Panc1 (cell line): Measurements from ENCODE around the gene SLC6A2. TPM values are rescaled to one million over a fixed set of nuclear protein-coding genes. Genes with fewer than 3 reads are reported as not detected.

Source experiments
- ATAC-seq: fragments of 200-7000 bp; cut with Tn5 transposase; 2 replicates; pipeline ENCODE4 v1.9.1; 2020; ENCODE audit warnings: mild to moderate bottlenecking, moderate library complexity
- BruUV-seq: library from RNA; stranded (reverse); fragments of 400-500 nt; replicated peaks from 2 replicates; lab custom pipeline; 2021; lab: Mats Ljungman, UMichigan
- CTCF ChIA-PET: fragments of 300-600 bp; sonication (Branson Sonifier 250); formaldehyde crosslinking; loops from one replicate; lab custom pipeline; 2022; ENCODE audit warnings: antibody characterized with exemption; lab: Charles Lee
- POLR2A ChIA-PET: fragments of 300-600 bp; sonication (Branson Sonifier 250); formaldehyde crosslinking; loops from one replicate; lab custom pipeline; 2022; ENCODE audit warnings: antibody characterized with exemption; lab: Charles Lee
- DNase-seq: peaks from one replicate; pipeline ENCODE4 v3.0.0-alpha.2; 2010; ENCODE audit warnings: low read depth, low spot score
- H3K27ac ChIP-seq: 2 replicates; pipeline ENCODE4 v1.5.1; 2011; ENCODE audit warnings: mild to moderate bottlenecking, low read length, inconsistent platforms
- H3K27me3 ChIP-seq: fragments of 200-500 bp; sonication (Bioruptor generic); 2 replicates; pipeline ENCODE4 v1.6.0; 2014; ENCODE audit warnings: low read length, inconsistent platforms; ENCODE audit not compliant: control insufficient read depth, insufficient read depth
- H3K36me3 ChIP-seq: fragments of 200-500 bp; sonication (Bioruptor generic); 2 replicates; pipeline ENCODE4 v1.5.1; 2014; ENCODE audit warnings: inconsistent platforms, mild to moderate bottlenecking, low read length, moderate library complexity; ENCODE audit not compliant: control insufficient read depth, insufficient read depth
- H3K4me1 ChIP-seq: 2 replicates; pipeline ENCODE4 v1.5.1; 2011; ENCODE audit warnings: inconsistent platforms, mild to moderate bottlenecking, low read length, moderate library complexity; ENCODE audit not compliant: control insufficient read depth, insufficient read depth
- H3K4me3 ChIP-seq, 2 experiments: 2 replicates each; pipeline ENCODE4 v1.5.1; 2011 to 2012; ENCODE audit warnings: low read depth in 2 of 2, low read length in 2 of 2, mild to moderate bottlenecking in 2 of 2, inconsistent platforms in 1 of 2, moderate library complexity in 1 of 2
- H3K9me3 ChIP-seq: fragments of 200-500 bp; sonication (Bioruptor generic); 2 replicates; pipeline ENCODE4 v1.5.1; 2014; ENCODE audit warnings: low read depth, mild to moderate bottlenecking, inconsistent platforms, low read length, moderate library complexity; ENCODE audit not compliant: control insufficient read depth, insufficient read depth
- CTCF ChIP-seq: fragments of 450-650 bp; IDR thresholded peaks from 2 replicates; pipeline ENCODE4 v1.5.1; 2017; ENCODE audit warnings: mild to moderate bottlenecking
- POLR2AphosphoS5 ChIP-seq: IDR thresholded peaks from 2 replicates; pipeline ENCODE4 v1.6.1; 2012; ENCODE audit warnings: mild to moderate bottlenecking, low read depth, low read length, moderate library complexity
- REST ChIP-seq, 2 experiments: IDR thresholded peaks; 2 replicates each; pipeline ENCODE4 v1.6.1; 2011 to 2012; ENCODE audit warnings: low read depth in 2 of 2, control low read depth in 1 of 2, low read length in 1 of 2, mild to moderate bottlenecking in 1 of 2, moderate library complexity in 1 of 2; ENCODE audit not compliant: insufficient read depth in 1 of 2
- SIN3A ChIP-seq: IDR thresholded peaks from 2 replicates; pipeline ENCODE4 v1.6.1; 2012; ENCODE audit warnings: low read depth, mild to moderate bottlenecking, low read length, moderate library complexity, borderline replicate concordance; ENCODE audit not compliant: insufficient read depth
- TCF7L2 ChIP-seq: IDR thresholded peaks from 2 replicates; pipeline ENCODE4 v1.6.1; 2011; ENCODE audit warnings: mild to moderate bottlenecking, low read depth, low read length, inconsistent platforms
- in situ Hi-C: cut with HindIII; loops from 2 replicates; pipeline ENCODE4 v1.10.0; 2016; ENCODE audit warnings: low sequenced_read_pairs, low pct_unique_long_range_greater_than_20kb
- intact Hi-C: fragments of 100-400 bp; cut with micrococcal nuclease; formaldehyde crosslinking; loops from one replicate; pipeline ENCODE4 v1.10.0; 2022; ENCODE audit not compliant: unreplicated experiment
- total RNA-seq: library from RNA; stranded (reverse); gene quantifications from one replicate; pipeline ENCODE4 v1.2.1, GENCODE V29; 2021; ENCODE audit not compliant: unreplicated experiment

Gene SLC6A2
- total RNA-seq, 1 experiment from 2014 or later, result 0.10 TPM

GRCh38 chr16:55728797-55729196, 73.0 kb downstream of the SLC6A2 start:
- no peaks in the 10 kb centered on the region for H3K36me3 ChIP-seq
- DNase-seq, result no peak
- no peaks in the 10 kb centered on the region for H3K9me3 ChIP-seq
- BruUV-seq, result no TSS peak
- no peak for TF ChIP-seq TCF7L2
- no peak for TF ChIP-seq POLR2AphosphoS5
- no peak for TF ChIP-seq SIN3A
- no peak for TF ChIP-seq CTCF
- TF ChIP-seq REST (IDR thresholded peaks at IDR 0.05; ENCODE audit: insufficient read depth in 1 of 2, low read depth in 2 of 2, low read length in 1 of 2), result no peak
- no peak overlapping the region for H3K4me3 ChIP-seq
- ChIA-PET POLR2A (no interaction called here), CTCF (no interaction called here)
- intact Hi-C loops, result no loop called here
- in situ Hi-C loops, result no loop called here
- H3K4me1 ChIP-seq, result no peaks in the 10 kb centered on the region
- ATAC-seq, result peak; percentile 58; the same call in 1 of the 2 replicates
- H3K27me3 ChIP-seq, result no peaks in the 10 kb centered on the region
- no peak overlapping the region for H3K27ac ChIP-seq

- TF ChIP-seq SIN3A (no peak), REST (IDR thresholded peaks at IDR 0.05; ENCODE audit: insufficient read depth in 1 of 2, low read depth in 2 of 2, low read length in 1 of 2) (no peak), POLR2AphosphoS5 (no peak), TCF7L2 (no peak)
- ChIA-PET CTCF (no interaction called here), POLR2A (no interaction called here)
- DNase-seq (no peak), ATAC-seq (no peak)
- no peaks in the 10 kb centered on the region for H3K36me3 ChIP-seq
- intact Hi-C loops, result no loop called here
- in situ Hi-C loops, result no loop called here
- no peaks in the 10 kb centered on the region for H3K4me1 ChIP-seq
- H3K9me3 ChIP-seq, result no peaks in the 10 kb centered on the region
- no peaks in the 10 kb centered on the region for H3K27me3 ChIP-seq
- no peak overlapping the region for H3K4me3 ChIP-seq
- no peak overlapping the region for H3K27ac ChIP-seq
- BruUV-seq, result no TSS peak
These were observed 74.3 kb downstream of the SLC6A2 start for GRCh38 chr16:55730115-55730514.
